Mesodermal cell (in vitro differentiated cells): ENCODE measurements around the gene EPSTI1.

ENCODE experiments used
- H3K27ac ChIP-seq: 2 replicates; pipeline ENCODE4 v1.7.0; 2013; ENCODE audit warnings: mild to moderate bottlenecking, low read depth, low read length, moderate library complexity; ENCODE audit not compliant: severe bottlenecking
- H3K36me3 ChIP-seq: 2 replicates; pipeline ENCODE4 v1.7.1; 2013; ENCODE audit warnings: mild to moderate bottlenecking, low read length, moderate library complexity; ENCODE audit not compliant: control insufficient read depth, insufficient read depth
- H3K4me1 ChIP-seq: one replicate; pipeline ENCODE4 v1.7.1; 2013; ENCODE audit warnings: mild to moderate bottlenecking, low read length; ENCODE audit not compliant: insufficient read depth, control insufficient read depth, poor library complexity, severe bottlenecking
- H3K4me3 ChIP-seq: 2 replicates; pipeline ENCODE4 v1.7.0; 2013; ENCODE audit warnings: low read length, control low read depth, mild to moderate bottlenecking; ENCODE audit not compliant: insufficient read depth, poor library complexity, severe bottlenecking; ENCODE audit errors: extremely low read depth
- H3K9me3 ChIP-seq: 2 replicates; pipeline ENCODE4 v1.7.1; 2013; ENCODE audit warnings: mild to moderate bottlenecking, low read length, moderate library complexity; ENCODE audit not compliant: control insufficient read depth
- WGBS, 2 experiments: methylation state at CpG; one replicate each; pipeline ENCODE4 v1.1.5; 2013; ENCODE audit warnings: missing lambda C conversion rate in 2 of 2; ENCODE audit not compliant: insufficient coverage in 2 of 2; 5-methylcytosine and 5-hydroxymethylcytosine counted together

The EPSTI1 gene

DNA sequence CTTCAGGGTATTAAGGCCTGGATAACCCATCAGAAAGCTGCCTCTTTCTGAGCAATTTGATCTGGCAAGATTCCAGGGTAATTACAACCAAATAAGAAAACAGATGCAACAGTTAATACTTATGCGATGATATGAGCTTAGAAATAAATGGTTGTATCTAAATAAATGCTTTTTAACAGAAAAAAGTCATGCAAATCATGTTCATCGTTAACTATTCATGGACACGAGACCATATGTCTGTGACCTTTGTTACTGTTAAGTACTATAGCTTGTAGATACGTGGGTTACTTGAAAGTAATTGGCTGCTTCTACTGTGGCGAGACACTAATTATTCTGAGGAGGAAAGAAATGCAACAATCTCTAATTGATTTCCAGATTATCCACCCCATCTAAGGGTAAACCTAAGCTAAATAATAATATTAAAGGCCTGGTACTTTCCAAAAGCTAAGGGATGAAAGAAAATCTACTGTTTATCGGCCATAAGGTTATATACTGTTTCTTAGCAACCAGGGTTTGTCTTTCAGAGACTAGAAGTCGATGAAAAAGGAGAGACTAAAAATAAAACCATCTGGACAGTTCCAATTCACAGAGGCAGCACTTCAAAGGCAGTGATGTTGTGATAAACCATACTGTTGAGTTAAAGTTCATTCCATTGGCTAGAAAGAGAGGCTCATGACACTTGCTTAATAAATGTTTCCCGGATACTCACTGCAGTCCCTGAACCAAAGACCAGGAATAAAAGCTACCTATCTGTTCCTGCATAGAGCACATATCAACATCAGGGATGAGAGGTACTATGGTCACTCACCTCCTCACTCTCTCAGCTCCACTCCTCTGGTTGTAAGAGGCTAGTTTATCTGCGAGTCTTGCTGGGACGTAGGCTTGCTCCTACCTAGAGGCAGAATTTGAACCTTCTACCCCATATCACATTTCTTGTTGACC, 1.5 kb downstream of the EPSTI1 start:
- WGBS, 2 experiments, result 96 to 100% methylated on average over 3 to 5 of the region's 10 CpGs
- Histone ChIP-seq H3K4me1 (no peaks in the 10 kb centered on the region), H3K9me3 (no peaks in the 10 kb centered on the region), H3K27ac (no peak overlapping the region), H3K36me3 (no peaks in the 10 kb centered on the region), H3K4me3 (no peak overlapping the region)

DNA sequence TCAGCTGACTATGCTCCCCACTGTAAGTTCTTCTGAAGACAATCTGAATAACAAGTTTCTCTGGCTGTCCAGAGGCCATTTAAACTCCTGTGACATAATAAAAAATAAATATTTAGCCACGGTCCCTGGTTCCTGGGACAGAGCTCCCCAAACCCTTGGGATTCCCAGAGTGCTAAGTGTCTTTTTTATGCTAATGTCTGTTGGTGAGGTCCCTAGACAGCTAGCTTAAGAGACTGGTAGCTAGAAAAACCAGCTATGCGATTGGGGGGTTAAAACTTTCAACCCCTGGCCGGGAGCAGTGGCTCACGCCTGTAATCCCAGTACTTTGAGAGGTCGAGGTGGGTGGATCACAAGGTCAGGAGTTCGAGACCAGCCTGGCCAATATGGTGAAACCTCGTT, 5.9 kb downstream of the EPSTI1 start:
- no peaks in the 10 kb centered on the region for H3K36me3 ChIP-seq
- H3K4me3 ChIP-seq, result no peak overlapping the region
- H3K9me3 ChIP-seq, result no peaks in the 10 kb centered on the region
- 83 to 84% methylated on average over 4 to 6 of the region's 7 CpGs for WGBS, 2 experiments
- H3K4me1 ChIP-seq, result no peaks in the 10 kb centered on the region
- H3K27ac ChIP-seq, result no peak overlapping the region

DNA sequence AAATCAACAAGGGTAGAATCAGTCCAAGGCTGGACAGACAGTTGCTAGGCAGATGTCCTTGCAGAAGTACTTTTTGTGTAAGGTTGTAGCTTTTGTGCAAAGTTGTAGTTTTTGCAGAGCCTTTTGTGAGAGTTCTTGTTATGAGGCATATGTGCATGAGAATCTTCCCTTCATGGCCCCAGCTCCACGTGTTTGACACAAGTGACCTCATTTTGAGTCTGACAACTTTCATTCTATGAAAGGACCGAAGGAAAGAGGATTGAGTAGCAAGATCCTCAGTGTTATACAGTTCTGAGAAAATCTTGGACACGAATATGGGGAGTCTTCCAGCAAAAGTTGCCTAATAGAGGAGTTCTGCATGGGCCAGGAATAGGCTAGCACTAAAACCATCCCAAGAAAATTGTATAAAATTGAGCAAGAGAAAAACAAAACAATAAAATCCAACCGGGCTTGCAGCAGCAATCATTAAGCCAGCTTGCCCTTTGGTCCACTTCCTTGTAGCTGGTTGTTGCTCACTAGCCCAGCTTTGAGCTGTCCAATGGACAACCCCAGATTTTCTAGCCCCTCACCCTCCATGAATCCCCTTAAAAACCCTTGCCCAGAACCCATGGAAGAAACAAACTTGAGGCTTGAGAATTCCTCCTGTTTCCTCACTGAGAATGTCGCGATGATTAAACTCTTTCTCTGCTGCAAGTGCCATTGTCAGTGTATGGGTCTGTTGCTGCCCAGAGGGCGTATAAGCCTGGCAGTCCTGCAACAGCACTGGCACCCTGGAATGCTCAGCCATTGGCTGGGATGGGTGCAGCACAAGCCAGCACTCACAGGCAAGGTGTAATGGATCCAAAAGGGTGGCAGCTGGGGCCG, 6.5 kb downstream of the EPSTI1 start:
- H3K27ac ChIP-seq, result no peak overlapping the region
- H3K36me3 ChIP-seq, result no peaks in the 10 kb centered on the region
- H3K4me1 ChIP-seq, result no peaks in the 10 kb centered on the region
- H3K9me3 ChIP-seq, result no peaks in the 10 kb centered on the region
- 88 to 95% methylated on average over 6 to 7 of the region's 8 CpGs for WGBS, 2 experiments
- no peak overlapping the region for H3K4me3 ChIP-seq

DNA sequence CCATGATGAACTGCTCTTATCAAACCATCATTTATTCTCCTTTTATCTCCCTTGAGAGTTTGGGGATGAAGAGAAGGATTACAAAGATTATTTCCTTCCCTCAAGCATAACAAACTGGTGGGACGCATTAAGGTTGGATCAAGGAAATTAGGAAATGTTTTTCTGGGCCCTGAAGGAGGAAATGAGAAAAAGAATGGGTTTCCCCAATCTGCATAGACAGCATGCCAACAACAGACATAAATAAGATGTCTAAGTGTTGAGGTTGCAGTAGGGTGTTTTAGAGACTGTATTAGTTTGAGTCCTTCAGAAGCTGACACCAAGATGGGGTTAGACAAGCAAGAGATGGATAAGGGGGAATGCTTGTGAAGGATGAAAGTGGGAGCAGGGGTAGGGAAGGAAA, 7.3 kb downstream of the EPSTI1 start:
- Histone ChIP-seq H3K36me3 (no peaks in the 10 kb centered on the region), H3K27ac (no peak overlapping the region), H3K9me3 (no peaks in the 10 kb centered on the region), H3K4me3 (no peak overlapping the region), H3K4me1 (no peaks in the 10 kb centered on the region)
- 100% methylated on average over 1 of the region's 1 CpG; no CpG with 5 or more reads in 1 of the 2 experiments for WGBS, 2 experiments

DNA sequence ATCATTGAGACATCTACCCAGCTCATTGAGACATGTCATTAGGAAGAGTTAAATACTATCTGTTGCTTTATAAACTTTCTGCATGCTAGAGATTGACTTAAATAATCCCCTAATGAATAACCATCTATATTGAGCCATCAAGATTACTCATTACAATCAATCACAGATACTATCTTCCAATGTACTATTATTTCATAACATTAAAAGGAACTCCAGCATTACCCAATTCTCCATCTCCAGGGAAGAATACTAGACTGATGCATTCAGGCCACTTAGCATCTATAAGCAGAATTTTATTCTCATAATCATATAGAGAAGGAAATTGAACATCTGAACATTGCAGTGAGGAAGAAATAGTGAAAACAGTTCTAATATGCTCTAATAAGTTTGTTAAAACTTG, 8.0 kb downstream of the EPSTI1 start:
- Histone ChIP-seq H3K4me1 (no peaks in the 10 kb centered on the region), H3K36me3 (no peaks in the 10 kb centered on the region), H3K27ac (no peak overlapping the region), H3K4me3 (no peak overlapping the region), H3K9me3 (no peaks in the 10 kb centered on the region)

DNA sequence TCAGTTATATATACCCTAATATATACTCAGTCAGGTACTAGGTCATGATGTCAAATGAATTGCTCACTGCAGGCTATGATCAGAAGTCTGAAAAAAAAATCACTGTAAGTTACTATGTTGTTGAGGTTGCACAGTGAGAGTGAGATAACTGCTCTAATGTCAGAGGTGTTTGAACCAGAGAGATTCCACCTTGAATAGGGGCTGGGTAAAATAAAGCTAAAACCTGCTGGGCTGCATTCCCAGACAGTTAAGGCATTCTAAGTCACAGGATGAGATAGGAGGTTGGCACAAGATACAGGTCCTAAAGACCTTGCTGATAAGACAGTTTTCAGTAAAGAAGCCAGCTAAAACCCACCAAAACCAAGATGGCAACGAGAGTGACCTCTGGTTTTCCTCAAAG, 10.2 kb downstream of the EPSTI1 start:
- no peaks in the 10 kb centered on the region for H3K4me1 ChIP-seq
- no peaks in the 10 kb centered on the region for H3K36me3 ChIP-seq
- no peak overlapping the region for H3K27ac ChIP-seq
- H3K9me3 ChIP-seq, result no peaks in the 10 kb centered on the region
- H3K4me3 ChIP-seq, result no peak overlapping the region
- 80 to 100% methylated on average over 1 of the region's 1 CpG for WGBS, 2 experiments

DNA sequence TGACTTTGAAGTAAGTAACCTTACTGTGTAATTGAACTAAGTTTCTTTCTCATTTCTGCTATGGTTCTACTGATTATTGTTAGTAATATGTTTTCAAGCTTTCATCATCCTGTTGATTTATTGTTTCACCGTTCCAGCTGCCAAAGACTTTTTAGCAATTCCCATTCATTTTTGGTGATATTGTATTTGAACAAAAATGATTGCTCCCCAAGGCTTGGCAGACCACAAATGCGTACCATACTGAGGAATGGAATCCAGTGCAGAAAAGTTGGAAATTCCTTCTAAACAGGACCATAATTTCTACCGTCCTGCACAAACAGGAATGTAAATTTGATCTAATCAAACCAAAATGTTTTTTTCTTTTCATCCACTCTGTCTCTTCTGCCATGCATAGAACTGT, 10.7 kb downstream of the EPSTI1 start:
- Histone ChIP-seq H3K27ac (no peak overlapping the region), H3K36me3 (no peaks in the 10 kb centered on the region), H3K4me3 (no peak overlapping the region), H3K9me3 (no peaks in the 10 kb centered on the region), H3K4me1 (no peaks in the 10 kb centered on the region)
- WGBS, 2 experiments, result 66% methylated on average over 2 of the region's 3 CpGs; no CpG with 5 or more reads in 1 of the 2 experiments

DNA sequence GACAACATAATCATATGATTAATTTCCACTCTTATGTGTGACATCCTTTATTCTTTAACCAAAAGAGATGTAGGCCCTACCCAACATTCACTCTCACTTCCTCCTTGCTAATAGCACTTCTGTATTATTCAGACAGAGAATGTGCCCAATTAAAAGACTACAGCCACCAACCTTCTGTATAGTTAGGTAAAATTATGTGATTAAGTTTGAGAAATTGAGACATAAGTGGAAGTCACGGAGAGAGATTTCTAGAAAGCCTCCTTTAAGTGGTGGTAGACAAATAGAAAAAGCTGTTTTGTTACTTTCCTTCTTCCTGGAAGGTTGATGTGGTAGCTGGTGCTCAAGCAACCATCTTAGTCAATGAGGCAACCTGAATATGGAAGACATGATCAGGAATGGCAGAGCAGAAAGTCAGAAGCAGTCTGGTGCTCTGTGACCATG, 14.8 kb downstream of the EPSTI1 start:
- Histone ChIP-seq H3K36me3 (no peaks in the 10 kb centered on the region), H3K4me1 (no peaks in the 10 kb centered on the region), H3K4me3 (no peak overlapping the region), H3K27ac (no peak overlapping the region), H3K9me3 (no peaks in the 10 kb centered on the region)
- WGBS, 2 experiments, result 100% methylated on average over 1 of the region's 1 CpG

DNA sequence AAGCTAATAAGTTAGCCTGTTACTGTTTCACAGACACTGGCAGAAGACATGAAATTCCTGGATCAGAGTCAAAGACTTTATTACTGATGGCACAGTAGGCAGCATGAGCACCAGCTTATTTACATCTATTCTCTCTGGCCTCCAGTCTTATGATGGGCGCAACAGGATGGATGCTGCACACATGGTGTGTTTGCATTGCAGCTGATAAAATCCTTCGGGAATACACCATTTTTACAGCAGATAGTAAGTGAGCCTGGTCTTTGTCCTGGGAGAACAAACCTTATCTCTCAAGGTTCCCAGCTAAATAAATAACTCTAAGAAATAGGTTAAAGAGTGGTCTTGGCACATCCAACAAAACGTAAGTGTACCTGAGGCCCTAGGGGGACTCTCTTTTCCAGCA, 16.0 kb downstream of the EPSTI1 start:
- Histone ChIP-seq H3K27ac (no peak overlapping the region), H3K4me3 (no peak overlapping the region), H3K9me3 (no peaks in the 10 kb centered on the region), H3K36me3 (no peaks in the 10 kb centered on the region), H3K4me1 (peaks cover 3% of the 10 kb centered on the region)
- 93 to 100% methylated on average over 1 to 2 of the region's 3 CpGs for WGBS, 2 experiments

DNA sequence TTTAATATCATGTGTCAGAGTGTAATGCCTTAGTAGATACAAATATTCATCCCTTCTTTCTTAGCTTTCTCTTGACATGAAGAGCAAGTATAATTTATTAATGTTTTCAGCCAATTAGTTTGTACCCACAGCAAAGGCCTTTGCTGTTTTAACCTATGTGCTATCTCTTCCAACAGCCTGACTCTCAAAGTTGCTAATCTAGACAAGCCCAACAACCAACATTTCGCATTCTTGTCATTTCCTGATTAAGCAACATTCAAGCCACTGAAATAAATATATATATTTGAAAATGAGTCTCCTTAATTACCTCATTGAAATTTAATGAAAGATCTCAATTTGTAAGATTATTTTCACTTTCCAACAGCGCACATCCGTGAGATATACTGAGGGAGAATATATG, 18.5 kb downstream of the EPSTI1 start:
- H3K36me3 ChIP-seq, result no peaks in the 10 kb centered on the region
- H3K27ac ChIP-seq, result no peak overlapping the region
- H3K4me1 ChIP-seq, result peaks cover 7% of the 10 kb centered on the region
- no CpG with 5 or more reads among the region's 3 CpGs for WGBS, 2 experiments
- no peak overlapping the region for H3K4me3 ChIP-seq
- no peaks in the 10 kb centered on the region for H3K9me3 ChIP-seq
